Right cardiac atrium (tissue), 5 donors: ENCODE measurements around the gene PCDHGA11. TPM values are rescaled to one million over a fixed set of nuclear protein-coding genes. Genes with fewer than 3 reads are reported as not detected.

Source experiments
- ATAC-seq, 2 donors: fragments of 200-7000 bp; cut with Tn5 transposase; one replicate each; pipeline versions ENCODE4 v1.8.0 to v1.9.1; 2020; ENCODE audit warnings: moderate library complexity in 2 of 2, mild to moderate bottlenecking in 1 of 2
- DNase-seq, 3 donors: peaks; one replicate each; pipeline ENCODE4 v3.0.0-alpha.2; 2020
- H3K27ac ChIP-seq: one replicate; pipeline ENCODE4 v1.5.1; 2013; ENCODE audit warnings: mild to moderate bottlenecking, low read length, control low read depth, moderate library complexity
- H3K27me3 ChIP-seq: one replicate; pipeline ENCODE4 v1.6.1; 2013; ENCODE audit not compliant: control insufficient read depth, insufficient read depth
- H3K4me1 ChIP-seq: one replicate; pipeline ENCODE4 v1.6.1; 2013; ENCODE audit warnings: low read length; ENCODE audit not compliant: control insufficient read depth, insufficient read depth
- H3K4me3 ChIP-seq: one replicate; pipeline ENCODE4 v1.5.1; 2013; ENCODE audit warnings: low read length, control low read depth
- H3K9me3 ChIP-seq: one replicate; pipeline ENCODE4 v1.6.1; 2013; ENCODE audit warnings: low read length; ENCODE audit not compliant: control insufficient read depth
- WGBS: extraction: QIAGEN DNeasy Blood & Tissue Kit; methylation state at CpG from one replicate; pipeline ENCODE4 v1.1.7; 2013; 5-methylcytosine and 5-hydroxymethylcytosine counted together
- intact Hi-C, 4 donors: fragments of 100-400 bp; cut with DNase I; formaldehyde crosslinking; loops; one replicate each; pipeline versions ENCODE4 v1.11.0 to v1.14.0; 2022 to 2023
- polyA plus RNA-seq: library from polyadenylated mRNA; stranded (reverse); fragments of 200-250 nt; gene quantifications from one replicate; pipeline ENCODE4 v1.2.3, GENCODE V29; 2013
- total RNA-seq, 4 donors: library from RNA; stranded (reverse); fragmentation: NEBNext Ultra II Directional; extraction: Animal tissue kit (Norgen Biotek cat#: 25700); gene quantifications; one replicate each; pipeline ENCODE4 v1.2.1, GENCODE V29; 2021
- donor health status: healthy with polysubstance abuse.
- donor health status: DM: no; HTN: yes; CAD: no.
- donor health status: DM: no; HTN: no; CAD: no.
- donor health status: DM: no; HTN: yes; CAD: no; lungs with severe emphysema.
- donor health status: DM: yes; HTN: yes; CAD: no.

PCDHGA11 gene
- total and polyA plus RNA-seq, 5 donors = 2.2 to 4.2 (median 3.4) TPM

GRCh38 chr5:141434006-141434405 lies 13.2 kb downstream of the PCDHGA11 start:
- no peak overlapping the region for H3K27ac ChIP-seq
- 79% methylated on average over 2 of the region's 2 CpGs for WGBS
- DNase-seq (no peak), ATAC-seq (no peak)
- no peaks in the 10 kb centered on the region for H3K27me3 ChIP-seq
- H3K4me1 ChIP-seq = no peaks in the 10 kb centered on the region
- intact Hi-C loops = loop anchor here in 1 of 4 donors (5.0 kb wide), 1 partner anchor 88 kb away; no protein-coding TSS in a partner anchor
- no peaks in the 10 kb centered on the region for H3K9me3 ChIP-seq
- no peak overlapping the region for H3K4me3 ChIP-seq

DNA sequence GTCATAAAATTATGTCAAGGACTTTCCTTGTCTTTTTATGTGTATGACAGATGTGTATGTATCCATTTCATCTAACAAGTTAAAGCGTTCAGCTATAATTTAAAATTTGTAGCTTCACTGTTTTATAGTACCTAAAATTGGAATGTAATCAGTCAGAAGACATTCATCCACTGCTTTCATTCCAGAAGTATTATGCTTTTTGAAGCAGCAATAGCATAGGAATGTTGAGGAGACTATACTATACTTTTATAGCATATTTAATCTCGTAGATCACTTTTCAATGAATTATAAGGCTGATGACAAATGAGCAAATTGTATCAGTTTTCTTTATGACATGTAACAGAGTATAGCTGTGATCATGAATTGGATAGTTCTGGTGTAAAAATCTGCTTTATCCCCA lies 16.4 kb downstream of the PCDHGA11 start:
- no peaks in the 10 kb centered on the region for H3K27me3 ChIP-seq
- no peak overlapping the region for H3K4me3 ChIP-seq
- ATAC-seq (no peak), DNase-seq (no peak)
- intact Hi-C loops = no loop called here
- no peaks in the 10 kb centered on the region for H3K4me1 ChIP-seq
- H3K9me3 ChIP-seq = no peaks in the 10 kb centered on the region
- WGBS = 94% methylated on average over 2 of the region's 2 CpGs
- H3K27ac ChIP-seq = no peak overlapping the region

DNA sequence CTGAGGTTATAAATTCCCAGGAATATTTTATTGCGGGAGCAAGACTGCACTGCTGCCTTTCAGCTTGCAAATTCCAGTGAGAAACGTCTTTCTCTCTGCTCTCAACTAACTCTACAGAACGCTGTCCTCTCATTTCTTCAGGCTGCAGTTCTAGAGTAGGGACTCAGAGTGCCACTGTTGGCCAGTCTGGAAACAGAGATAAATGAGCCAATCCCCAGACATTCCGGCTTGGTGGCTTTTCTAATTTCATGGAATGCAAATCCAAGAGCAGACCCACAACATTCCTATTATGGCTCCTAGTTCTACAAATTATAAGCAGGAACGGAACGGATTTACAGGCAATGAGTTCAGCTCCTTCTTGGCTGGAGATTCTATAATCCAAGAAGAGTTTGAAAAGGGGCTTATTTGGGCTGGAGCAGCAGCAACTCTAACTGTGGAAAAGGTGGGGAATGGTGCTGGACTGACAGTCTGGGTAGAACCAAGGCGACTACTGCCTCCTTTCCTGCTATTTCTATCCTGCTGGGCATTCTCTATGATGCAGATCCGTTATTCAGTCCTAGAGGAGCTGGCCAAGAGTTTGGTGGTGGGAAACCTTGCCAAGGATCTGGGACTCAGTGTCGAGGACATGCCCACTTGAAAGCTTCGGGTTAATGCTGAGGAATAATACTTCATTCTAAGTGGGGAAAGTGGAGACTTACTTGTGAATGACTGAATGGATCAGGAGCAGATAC lies 18.7 kb downstream of the PCDHGA11 start:
- no peak overlapping the region for H3K27ac ChIP-seq
- H3K4me1 ChIP-seq = no peaks in the 10 kb centered on the region
- H3K27me3 ChIP-seq = no peaks in the 10 kb centered on the region
- intact Hi-C loops = no loop called here
- ATAC-seq = no peak
- no peak for DNase-seq
- H3K4me3 ChIP-seq = no peak overlapping the region
- WGBS = 66% methylated on average over 10 of the region's 10 CpGs
- no peaks in the 10 kb centered on the region for H3K9me3 ChIP-seq

DNA sequence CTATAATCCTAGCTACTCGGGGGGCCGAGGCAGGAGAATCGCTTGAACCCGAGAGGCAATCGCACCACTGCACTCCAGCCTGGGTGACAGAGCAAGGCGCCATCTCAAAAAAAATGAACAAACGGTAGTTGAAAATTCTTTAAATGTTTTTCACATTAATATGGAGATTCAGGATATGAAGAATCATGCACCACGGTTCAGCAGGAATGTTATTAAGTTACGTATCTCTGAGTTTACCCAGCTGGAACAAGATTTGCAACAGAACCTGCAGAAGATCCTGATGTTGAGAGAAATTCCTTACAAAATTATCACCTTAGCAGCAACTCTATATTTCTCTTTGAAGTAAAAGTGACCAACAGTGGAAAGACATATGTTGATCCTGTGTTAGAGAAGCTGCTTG lies 19.5 kb downstream of the PCDHGA11 start:
- Histone ChIP-seq H3K4me3 (no peak overlapping the region), H3K27me3 (no peaks in the 10 kb centered on the region), H3K27ac (no peak overlapping the region), H3K4me1 (no peaks in the 10 kb centered on the region), H3K9me3 (no peaks in the 10 kb centered on the region)
- DNase-seq (no peak), ATAC-seq (no peak)
- 93% methylated on average over 9 of the region's 9 CpGs for WGBS
- intact Hi-C loops = no loop called here

DNA sequence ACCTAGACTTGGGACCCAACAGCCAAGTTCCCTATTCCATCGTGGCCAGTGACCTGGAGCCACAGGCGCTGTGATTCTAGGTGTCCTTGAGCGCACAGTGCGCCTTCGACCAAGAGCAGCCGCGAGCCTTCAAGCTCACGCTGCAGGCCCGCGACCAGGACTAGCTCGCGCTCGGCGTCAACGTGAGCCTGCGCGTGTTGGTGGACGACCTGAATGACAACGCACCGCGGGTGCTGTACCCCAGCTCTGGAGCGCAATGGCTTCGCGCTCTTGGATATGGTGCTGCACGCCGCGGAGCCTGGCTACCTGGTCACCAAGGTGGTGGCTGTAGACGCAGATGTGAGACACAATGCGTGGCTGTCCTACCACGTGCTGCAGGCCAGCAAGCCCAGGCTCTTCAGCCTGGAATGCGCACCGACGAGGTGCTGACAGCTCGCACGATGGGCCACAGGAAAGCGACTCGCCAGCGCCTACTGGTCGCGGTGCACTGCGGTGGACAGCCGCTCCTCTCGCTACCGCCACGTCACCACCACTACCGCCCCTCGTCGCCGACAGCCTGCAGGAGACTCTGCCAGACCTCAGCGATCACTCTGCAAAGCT lies 20.8 kb downstream of the PCDHGA11 start:
- ATAC-seq = peak; percentile 67 to 70
- intact Hi-C loops = no loop called here
- no peak overlapping the region for H3K27ac ChIP-seq
- H3K4me3 ChIP-seq = no peak overlapping the region
- H3K9me3 ChIP-seq = no peaks in the 10 kb centered on the region
- WGBS = 45% methylated on average over 50 of the region's 50 CpGs
- H3K4me1 ChIP-seq = no peaks in the 10 kb centered on the region
- H3K27me3 ChIP-seq = no peaks in the 10 kb centered on the region
- DNase-seq = peak; percentile 39 to 73 (median 63)

- Histone ChIP-seq H3K27ac (no peak overlapping the region), H3K4me1 (no peaks in the 10 kb centered on the region), H3K27me3 (no peaks in the 10 kb centered on the region), H3K9me3 (no peaks in the 10 kb centered on the region), H3K4me3 (no peak overlapping the region)
- intact Hi-C loops = no loop called here
- ATAC-seq (no peak), DNase-seq (no peak)
- 94% methylated on average over 3 of the region's 3 CpGs for WGBS
Measured at GRCh38 chr5:141465351-141465750, 44.5 kb downstream of the PCDHGA11 start.

Other genes with a start within 250 kb of the PCDHGA11 start
Only the 30 nearest of the 37 such genes appear.
- gene PCDHB12, start 212.3 kb upstream of the PCDHGA11 start, total RNA-seq = 1 to 10 TPM; 1.7 to 3.3 (median 2.8) TPM
- gene PCDHB12, start 212.3 kb upstream of the PCDHGA11 start, polyA plus RNA-seq = 0.72 TPM
- gene PCDHB13, start 207.1 kb upstream of the PCDHGA11 start, total RNA-seq = 1 to 10 TPM; 4.3 to 5.8 (median 5.3) TPM
- gene PCDHB13, start 207.1 kb upstream of the PCDHGA11 start, polyA plus RNA-seq = 1.7 TPM
- gene PCDHB14, start 197.7 kb upstream of the PCDHGA11 start, total RNA-seq = 1 to 10 TPM; 4.3 to 5.9 (median 5.3) TPM
- gene PCDHB14, start 197.7 kb upstream of the PCDHGA11 start, polyA plus RNA-seq = 2.3 TPM
- gene PCDHB15, start 175.7 kb upstream of the PCDHGA11 start, total RNA-seq = 1 to 10 TPM; 2.9 to 6.7 (median 5.3) TPM
- 2.5 TPM for gene PCDHB15, start 175.7 kb upstream of the PCDHGA11 start, polyA plus RNA-seq
- under 1 TPM in 2 of 4 donors, not detected in 2; 0.17 to 0.37 TPM for gene SLC25A2, start 117.0 kb upstream of the PCDHGA11 start, total RNA-seq
- gene SLC25A2, start 117.0 kb upstream of the PCDHGA11 start, polyA plus RNA-seq = 0.14 TPM
- gene TAF7, start 100.3 kb upstream of the PCDHGA11 start, total RNA-seq = 100 to 1,000 TPM in 1 of 4 donors, 10 to 100 TPM in 3; 86.7 to 109 (median 95.1) TPM
- 94.6 TPM for gene TAF7, start 100.3 kb upstream of the PCDHGA11 start, polyA plus RNA-seq
- gene PCDHGA1, start 90.5 kb upstream of the PCDHGA11 start, total RNA-seq = 1 to 10 TPM; 1.7 to 2.8 (median 1.8) TPM
- 0.70 TPM for gene PCDHGA1, start 90.5 kb upstream of the PCDHGA11 start, polyA plus RNA-seq
- gene PCDHGA2, start 82.3 kb upstream of the PCDHGA11 start, total RNA-seq = 1 to 10 TPM; 6.4 to 9.4 (median 7.1) TPM
- gene PCDHGA2, start 82.3 kb upstream of the PCDHGA11 start, polyA plus RNA-seq = 2.2 TPM
- gene PCDHGA3, start 77.2 kb upstream of the PCDHGA11 start, total RNA-seq = 1 to 10 TPM; 4.9 to 7.7 (median 5.6) TPM
- 2.1 TPM for gene PCDHGA3, start 77.2 kb upstream of the PCDHGA11 start, polyA plus RNA-seq
- 1 to 10 TPM; 2.7 to 4.4 (median 3.8) TPM for gene PCDHGB1, start 71.0 kb upstream of the PCDHGA11 start, total RNA-seq
- 1.3 TPM for gene PCDHGB1, start 71.0 kb upstream of the PCDHGA11 start, polyA plus RNA-seq
- gene PCDHGA4, start 66.0 kb upstream of the PCDHGA11 start, total RNA-seq = 1 to 10 TPM; 4.4 to 5.8 (median 5.7) TPM
- gene PCDHGA4, start 66.0 kb upstream of the PCDHGA11 start, polyA plus RNA-seq = 1.7 TPM
- gene PCDHGB2, start 61.1 kb upstream of the PCDHGA11 start, total RNA-seq = 1 to 10 TPM; 3.5 to 6.5 (median 5.0) TPM
- gene PCDHGB2, start 61.1 kb upstream of the PCDHGA11 start, polyA plus RNA-seq = 1.9 TPM
- gene PCDHGA5, start 56.9 kb upstream of the PCDHGA11 start, total RNA-seq = 1 to 10 TPM; 3.4 to 4.7 (median 4.2) TPM
- 2.0 TPM for gene PCDHGA5, start 56.9 kb upstream of the PCDHGA11 start, polyA plus RNA-seq
- 1 to 10 TPM; 4.8 to 5.5 (median 5.1) TPM for gene PCDHGB3, start 50.8 kb upstream of the PCDHGA11 start, total RNA-seq
- gene PCDHGB3, start 50.8 kb upstream of the PCDHGA11 start, polyA plus RNA-seq = 1.7 TPM
- gene PCDHGA6, start 47.2 kb upstream of the PCDHGA11 start, total RNA-seq = 1 to 10 TPM; 3.7 to 5.3 (median 4.9) TPM
- gene PCDHGA6, start 47.2 kb upstream of the PCDHGA11 start, polyA plus RNA-seq = 2.2 TPM
- 1 to 10 TPM; 3.9 to 5.2 (median 4.5) TPM for gene PCDHGA7, start 38.3 kb upstream of the PCDHGA11 start, total RNA-seq
- 1.8 TPM for gene PCDHGA7, start 38.3 kb upstream of the PCDHGA11 start, polyA plus RNA-seq
- 1 to 10 TPM; 4.8 to 5.5 (median 5.3) TPM for gene PCDHGB4, start 33.4 kb upstream of the PCDHGA11 start, total RNA-seq
- 2.0 TPM for gene PCDHGB4, start 33.4 kb upstream of the PCDHGA11 start, polyA plus RNA-seq
- 1 to 10 TPM; 4.0 to 5.2 (median 4.3) TPM for gene PCDHGA8, start 28.4 kb upstream of the PCDHGA11 start, total RNA-seq
- 1.3 TPM for gene PCDHGA8, start 28.4 kb upstream of the PCDHGA11 start, polyA plus RNA-seq
- gene PCDHGB5, start 23.1 kb upstream of the PCDHGA11 start, total RNA-seq = 1 to 10 TPM; 6.4 to 8.6 (median 6.8) TPM
- gene PCDHGB5, start 23.1 kb upstream of the PCDHGA11 start, polyA plus RNA-seq = 3.3 TPM
- gene PCDHGA9, start 18.3 kb upstream of the PCDHGA11 start, total RNA-seq = 1 to 10 TPM; 3.7 to 5.4 (median 3.7) TPM
- gene PCDHGA9, start 18.3 kb upstream of the PCDHGA11 start, polyA plus RNA-seq = 1.6 TPM
- 1 to 10 TPM; 5.9 to 6.6 (median 6.3) TPM for gene PCDHGB6, start 13.0 kb upstream of the PCDHGA11 start, total RNA-seq
- 3.1 TPM for gene PCDHGB6, start 13.0 kb upstream of the PCDHGA11 start, polyA plus RNA-seq
- gene PCDHGA10, start 8.1 kb upstream of the PCDHGA11 start, total RNA-seq = 1 to 10 TPM; 3.9 to 5.3 (median 4.5) TPM
- 1.6 TPM for gene PCDHGA10, start 8.1 kb upstream of the PCDHGA11 start, polyA plus RNA-seq
- 10 to 100 TPM in 3 of 4 donors, 1 to 10 TPM in 1; 9.7 to 10.6 (median 10.5) TPM for gene PCDHGB7, start 3.4 kb upstream of the PCDHGA11 start, total RNA-seq
- 3.5 TPM for gene PCDHGB7, start 3.4 kb upstream of the PCDHGA11 start, polyA plus RNA-seq
- gene PCDHGA12, start 9.5 kb downstream of the PCDHGA11 start, total RNA-seq = 1 to 10 TPM; 4.8 to 7.1 (median 5.6) TPM
- gene PCDHGA12, start 9.5 kb downstream of the PCDHGA11 start, polyA plus RNA-seq = 2.7 TPM
- gene PCDHGC3, start 54.9 kb downstream of the PCDHGA11 start, total RNA-seq = 10 to 100 TPM; 19.6 to 42.5 (median 33.5) TPM
- gene PCDHGC3, start 54.9 kb downstream of the PCDHGA11 start, polyA plus RNA-seq = 35.5 TPM
- gene PCDHGC4, start 64.0 kb downstream of the PCDHGA11 start, total RNA-seq = 1 to 10 TPM; 1.4 to 2.3 (median 1.8) TPM
- gene PCDHGC4, start 64.0 kb downstream of the PCDHGA11 start, polyA plus RNA-seq = 1.3 TPM
- gene PCDHGC5, start 68.0 kb downstream of the PCDHGA11 start, total RNA-seq = 1 to 10 TPM; 1.4 to 2.3 (median 1.9) TPM
- 1.4 TPM for gene PCDHGC5, start 68.0 kb downstream of the PCDHGA11 start, polyA plus RNA-seq
- gene DIAPH1, start 197.9 kb downstream of the PCDHGA11 start, total RNA-seq = 10 to 100 TPM; 15.8 to 53.0 (median 19.2) TPM
- 11.8 TPM for gene DIAPH1, start 197.9 kb downstream of the PCDHGA11 start, polyA plus RNA-seq
- 10 to 100 TPM; 25.4 to 35.0 (median 28.0) TPM for gene HDAC3, start 215.8 kb downstream of the PCDHGA11 start, total RNA-seq
- 28.8 TPM for gene HDAC3, start 215.8 kb downstream of the PCDHGA11 start, polyA plus RNA-seq
- gene RELL2, start 215.9 kb downstream of the PCDHGA11 start, total RNA-seq = 1 to 10 TPM; 1.2 to 2.0 (median 1.3) TPM
- 1.5 TPM for gene RELL2, start 215.9 kb downstream of the PCDHGA11 start, polyA plus RNA-seq